ENCODE measurements around the gene WDR7.

The WDR7 gene

GRCh38 chr18:57004366-57005121 is 353.4 kb downstream of the WDR7 start:
- no peak for DNase-seq

- no peak for DNase-seq
These were observed 357.0 kb downstream of the WDR7 start for GRCh38 chr18:57008001-57008686.

GRCh38 chr18:57009844-57010243 is 358.7 kb downstream of the WDR7 start:
- no peak for DNase-seq

GRCh38 chr18:57014772-57015413 is 363.7 kb downstream of the WDR7 start:
- no peak for DNase-seq

GRCh38 chr18:57015451-57015850 is 364.3 kb downstream of the WDR7 start:
- no peak for DNase-seq

- no peak for DNase-seq
These were observed 367.7 kb downstream of the WDR7 start for GRCh38 chr18:57018845-57019244.

GRCh38 chr18:57022716-57023115 is 371.6 kb downstream of the WDR7 start:
- DNase-seq, result no peak

GRCh38 chr18:57023275-57023882 is 372.2 kb downstream of the WDR7 start:
- no peak for DNase-seq

- DNase-seq, result no peak
These were observed 374.4 kb downstream of the WDR7 start for GRCh38 chr18:57025540-57025939.

- DNase-seq, result no peak
These were observed 375.2 kb downstream of the WDR7 start for GRCh38 chr18:57026316-57026715.

- DNase-seq, result no peak
These were observed 376.1 kb downstream of the WDR7 start for GRCh38 chr18:57027190-57027708.

GRCh38 chr18:57029761-57030160 is 378.6 kb downstream of the WDR7 start:
- DNase-seq, result no peak

- DNase-seq, result no peak
These were observed 379.3 kb downstream of the WDR7 start for GRCh38 chr18:57030417-57030816.

GRCh38 chr18:57035590-57035989 is 384.4 kb downstream of the WDR7 start:
- DNase-seq, result no peak

- no peak for DNase-seq
These were observed 387.2 kb downstream of the WDR7 start for GRCh38 chr18:57038395-57038794.

- DNase-seq, result no peak
These were observed 389.0 kb downstream of the WDR7 start for GRCh38 chr18:57040175-57040574.

- no peak for DNase-seq
These were observed 392.1 kb downstream of the WDR7 start for GRCh38 chr18:57043241-57043640.

GRCh38 chr18:57048351-57048750 is 397.2 kb downstream of the WDR7 start:
- DNase-seq, result no peak

- DNase-seq, result no peak
These were observed 397.7 kb downstream of the WDR7 start for GRCh38 chr18:57048859-57049258.

- no peak for DNase-seq
These were observed 399.3 kb downstream of the WDR7 start for GRCh38 chr18:57050310-57050949.

GRCh38 chr18:57051021-57051656 is 400.0 kb downstream of the WDR7 start:
- no peak for DNase-seq

GRCh38 chr18:57051657-57052044 is 400.5 kb downstream of the WDR7 start:
- no peak for DNase-seq
